PC-9 (cell line): ENCODE measurements around the gene PITPNM3.
"Not testable (repeated sequence)": the region's sequence is repeated elsewhere in the genome, so short reads cannot be mapped to it uniquely, and the experiment has no call there.

Experiments
- CTCF ChIP-seq: fragments of 200-600 bp; sonication (generic); conservative IDR thresholded peaks from 2 replicates; pipeline ENCODE4 v1.6.1; 2017; ENCODE audit warnings: mixed run types, antibody characterized with exemption, mild to moderate bottlenecking, moderate library complexity
- EZH2 ChIP-seq: fragments of 200-600 bp; sonication (generic); IDR thresholded peaks from 2 replicates; pipeline ENCODE4 v1.8.0; 2017; ENCODE audit warnings: antibody characterized with exemption, low read depth

GRCh38 chr17:6482796-6483195, 73.6 kb downstream of the PITPNM3 start:
- not testable (repeated sequence) for TF ChIP-seq CTCF, EZH2
